Frontal cortex (tissue), 4 donors: ENCODE measurements around the gene RAG2. TPM values are rescaled to one million over a fixed set of nuclear protein-coding genes. Genes with fewer than 3 reads are reported as not detected.
A peak's percentile ranks its signal among the peaks of the same experiment; 100 is the strongest.

Experiments
- DNase-seq, 2 donors: peaks; one replicate each; pipeline ENCODE4 v3.0.0; 2012; ENCODE audit warnings: low spot score in 2 of 2
- FAIRE-seq: peaks from 2 replicates; lab custom pipeline; 2012; peaks lifted over from hg19 to GRCh38; lab: Jason Lieb, UNC
- total RNA-seq: library from RNA; depleted of rRNA; stranded (reverse); fragments of >200 nt; gene quantifications from one replicate; pipeline ENCODE4 v1.2.3, GENCODE V29; 2014
- donor health status: control.
- donor health status: control.
- donor health status: control.

RAG2 gene
- total RNA-seq, 1 donor from 2014 or later, result not detected

DNA sequence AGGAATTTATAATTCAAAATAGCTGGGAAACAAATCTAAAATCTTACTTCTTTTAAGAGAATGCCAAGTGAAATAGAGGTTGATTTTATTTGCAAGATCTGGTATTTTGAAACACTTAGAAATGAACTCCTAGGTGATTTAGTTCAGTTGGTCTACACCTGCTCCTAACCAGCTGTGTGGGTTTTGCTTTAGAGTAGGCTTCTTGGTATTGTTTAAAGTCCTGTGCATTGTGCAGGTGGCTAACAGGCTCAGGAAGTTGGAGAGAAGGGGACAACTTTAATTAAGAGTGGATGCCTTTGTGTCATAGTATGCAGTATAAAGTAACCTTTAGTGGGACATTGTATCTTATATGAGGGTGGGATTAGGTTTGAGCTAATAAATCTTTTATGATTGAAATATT lies 4.1 kb upstream of the RAG2 start:
- no peak for FAIRE-seq

DNA sequence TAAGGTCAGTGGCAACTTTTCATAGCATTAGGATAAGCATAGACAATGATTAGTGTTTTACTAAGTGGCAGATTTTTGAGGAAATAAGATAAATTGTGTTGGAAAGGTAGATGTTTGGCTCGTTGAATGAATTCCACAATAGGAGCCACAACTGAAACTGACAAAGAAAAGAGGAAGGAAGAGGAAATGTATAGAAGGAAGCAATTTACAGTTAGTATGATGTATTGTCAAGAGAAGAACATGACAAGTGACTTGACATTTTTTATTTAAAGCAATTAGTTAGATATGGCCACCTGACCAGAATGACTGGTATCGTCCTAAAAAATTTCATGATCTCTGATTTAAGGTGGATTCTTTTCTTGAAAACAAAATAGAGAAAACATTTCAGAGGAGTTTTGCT lies 3.1 kb upstream of the RAG2 start:
- no peak for DNase-seq
- FAIRE-seq, result no peak

More for the DNA sequence above, 4.1 kb upstream of the RAG2 start:
- DNase-seq, result no peak

GRCh38 chr11:36600180-36600579 lies 2.1 kb upstream of the RAG2 start:
- no peak for FAIRE-seq

DNA sequence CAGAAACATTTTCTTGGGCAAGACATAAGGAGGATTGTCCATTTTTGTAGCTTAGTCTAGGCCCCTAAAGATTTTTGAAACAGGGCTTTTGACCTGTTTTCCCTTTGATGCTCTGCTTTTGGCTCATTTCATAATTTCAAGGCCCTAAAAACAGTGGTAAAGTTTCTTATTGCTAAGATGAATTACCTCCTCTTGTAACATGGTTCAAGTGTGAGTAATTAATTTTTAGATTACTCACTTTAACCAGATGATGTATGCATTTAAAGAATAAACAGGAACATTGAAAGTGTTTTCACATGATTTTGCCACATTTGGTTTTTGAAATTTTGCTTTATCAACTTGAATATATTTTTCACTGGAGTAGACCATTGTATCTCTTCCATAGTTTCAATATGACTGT lies 1.2 kb downstream of the RAG2 start:
- FAIRE-seq (no peak), DNase-seq (no peak)

More at GRCh38 chr11:36600180-36600579, 2.1 kb upstream of the RAG2 start:
- no peak for DNase-seq

DNA sequence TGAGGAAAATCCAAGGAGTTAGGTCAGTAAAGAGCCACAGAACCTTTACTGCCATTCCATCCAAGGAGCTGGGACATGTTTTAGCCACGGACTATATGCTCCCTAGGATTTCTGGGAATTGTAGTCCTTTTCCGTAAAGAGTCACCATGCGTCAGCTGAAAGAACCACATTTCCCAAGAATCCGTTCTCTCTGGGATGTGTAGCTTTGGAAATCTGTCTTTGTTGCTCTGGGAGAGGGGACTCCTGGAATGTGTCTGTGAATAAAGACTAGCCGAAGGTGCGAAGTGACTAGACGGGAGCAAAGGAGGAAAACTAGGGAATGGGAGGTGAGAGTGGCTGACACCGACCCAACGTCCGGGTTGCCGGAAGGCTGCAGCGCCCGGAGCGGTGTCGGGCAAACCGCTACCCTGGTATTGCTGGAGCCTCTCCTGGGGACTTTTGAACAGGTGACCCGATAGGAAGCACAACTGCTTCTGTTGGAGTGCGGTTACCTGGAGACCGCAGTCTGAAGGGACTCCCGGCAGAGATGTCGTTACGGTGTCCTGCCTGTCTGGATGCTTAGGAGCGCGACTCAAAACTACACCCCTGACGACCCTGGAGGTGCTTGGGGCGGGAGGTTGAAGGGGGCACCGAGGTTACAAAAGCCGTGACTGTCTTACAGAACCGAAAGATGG lies 3.6 kb downstream of the RAG2 start, which contains the start of gene IFTAP:
TSS of gene IFTAP (plus strand) at position 187 of the 674 bp plus-strand sequence. CDS start 15,602 bp downstream, outside the sequence.
- FAIRE-seq (peak; percentile 42), DNase-seq (peak; percentile 58 to 75)

- FAIRE-seq, result no peak
- DNase-seq, result no peak
These were observed 6.6 kb downstream of the RAG2 start for GRCh38 chr11:36591433-36591832.

GRCh38 chr11:36590513-36590912 lies 7.5 kb downstream of the RAG2 start:
- no peak for FAIRE-seq
- no peak for DNase-seq

DNA sequence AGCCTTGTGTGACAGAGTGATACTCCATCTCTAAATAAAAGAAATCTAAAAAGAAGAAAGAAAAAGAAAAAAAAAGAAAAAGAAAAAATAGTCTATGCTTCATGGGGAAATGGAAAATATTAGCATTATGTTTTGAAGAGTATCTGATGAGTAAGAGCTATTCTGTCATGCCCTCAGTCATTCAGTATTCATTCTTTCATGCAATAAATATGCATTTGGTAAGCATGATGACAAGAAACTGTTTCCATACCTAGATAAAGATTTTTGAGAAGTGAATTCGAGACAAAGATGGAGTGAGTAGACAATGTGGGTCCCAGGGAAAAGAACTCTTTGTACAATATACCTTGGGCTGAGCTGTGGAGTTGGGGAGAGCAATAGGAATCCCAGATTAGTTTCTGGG lies 9.9 kb downstream of the RAG2 start:
- no peak for FAIRE-seq
- DNase-seq, result no peak

- no peak for FAIRE-seq
- DNase-seq, result no peak
These were observed 11.5 kb downstream of the RAG2 start for GRCh38 chr11:36586543-36586942.

DNA sequence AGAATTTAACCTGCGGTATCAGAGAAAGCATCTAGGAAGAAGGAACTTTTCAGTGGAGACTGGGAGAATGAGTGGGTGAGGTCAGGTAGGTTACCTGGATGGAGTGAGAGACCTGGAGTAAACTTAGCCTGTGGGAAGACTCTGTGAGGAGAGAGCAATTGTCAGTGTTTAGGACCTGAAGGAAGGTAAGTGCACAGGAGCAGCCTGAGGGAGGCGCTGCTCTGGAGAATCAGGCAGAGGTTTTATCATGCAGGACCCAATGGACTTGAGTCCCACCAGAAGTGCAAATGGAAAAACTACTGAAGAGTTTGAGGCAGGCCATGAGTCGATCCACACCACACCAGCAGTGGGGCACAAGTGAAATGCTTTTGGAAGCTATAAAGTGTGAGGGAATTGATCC lies 14.4 kb downstream of the RAG2 start:
- no peak for DNase-seq
- no peak for FAIRE-seq

GRCh38 chr11:36581536-36581935 lies 16.5 kb downstream of the RAG2 start:
- DNase-seq (no peak), FAIRE-seq (no peak)

DNA sequence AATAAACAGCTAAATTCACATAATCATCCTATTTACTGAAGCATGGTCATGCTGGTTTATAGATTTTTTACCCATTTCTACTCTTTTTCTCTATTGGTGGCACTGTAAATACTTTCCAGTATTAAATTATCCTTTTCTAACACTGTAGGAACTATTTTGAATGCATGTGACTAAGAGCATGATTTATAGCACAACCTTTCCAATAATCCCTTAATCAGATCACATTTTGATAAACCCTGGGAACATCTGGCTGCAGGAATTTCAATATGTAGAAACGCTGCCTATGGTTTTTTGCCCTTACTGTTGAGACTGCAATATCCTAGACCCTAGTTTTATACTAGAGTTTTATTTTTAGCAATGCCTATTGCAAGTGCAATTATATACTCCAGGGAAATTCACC lies 19.6 kb downstream of the RAG2 start:
- no peak for FAIRE-seq
- DNase-seq, result no peak

DNA sequence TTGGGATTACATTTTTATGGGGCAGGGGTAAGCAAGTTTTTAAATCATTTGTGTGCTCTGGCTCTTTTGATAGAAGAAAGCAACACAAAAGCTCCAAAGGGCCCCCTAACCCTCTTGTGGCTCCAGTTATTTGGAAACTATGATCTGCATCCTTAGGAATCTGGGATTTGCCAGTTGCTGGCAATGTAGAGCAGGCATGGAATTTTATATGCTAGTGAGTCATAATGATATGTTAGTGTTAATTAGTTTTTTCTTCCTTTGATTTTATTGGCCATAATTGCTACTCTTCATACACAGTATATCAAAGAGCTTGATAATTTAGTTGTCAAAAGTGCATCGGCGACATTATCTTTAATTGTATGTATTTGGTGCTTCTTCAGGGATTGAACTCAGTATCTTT lies 20.2 kb downstream of the RAG2 start:
- DNase-seq (no peak), FAIRE-seq (no peak)

DNA sequence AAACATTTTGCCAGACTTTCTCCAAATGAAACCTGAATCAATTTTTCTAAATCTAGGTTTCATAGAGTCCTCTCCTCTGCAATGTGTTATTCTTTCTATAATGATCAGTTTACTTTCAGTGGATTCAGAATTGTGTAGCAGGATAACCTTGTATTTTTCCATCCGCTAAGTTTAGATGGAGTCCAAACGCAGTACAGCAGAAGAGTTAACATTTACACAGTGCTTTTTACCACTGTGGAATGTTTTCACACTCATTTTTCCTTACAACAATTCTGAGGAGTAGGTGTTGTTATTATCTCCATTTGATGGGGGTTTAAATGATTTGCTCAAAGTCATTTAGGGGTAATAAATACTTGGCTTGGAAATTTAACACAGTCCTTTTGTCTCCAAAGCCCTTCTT lies 20.7 kb downstream of the RAG2 start:
- DNase-seq (no peak), FAIRE-seq (no peak)

DNA sequence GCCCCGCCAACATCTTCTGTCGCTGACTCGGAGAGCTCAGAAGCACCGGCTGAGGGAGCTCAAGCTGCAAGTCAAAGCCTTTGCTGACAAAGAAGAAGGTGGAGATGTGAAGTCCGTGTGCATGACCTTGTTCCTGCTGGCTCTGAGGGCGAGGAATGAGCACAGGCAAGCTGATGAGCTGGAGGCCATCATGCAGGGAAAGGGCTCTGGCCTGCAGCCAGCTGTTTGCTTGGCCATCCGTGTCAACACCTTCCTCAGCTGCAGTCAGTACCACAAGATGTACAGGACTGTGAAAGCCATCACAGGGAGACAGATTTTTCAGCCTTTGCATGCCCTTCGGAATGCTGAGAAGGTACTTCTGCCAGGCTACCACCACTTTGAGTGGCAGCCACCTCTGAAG lies 23.6 kb downstream of the RAG2 start:
- DNase-seq (no peak), FAIRE-seq (no peak)

DNA sequence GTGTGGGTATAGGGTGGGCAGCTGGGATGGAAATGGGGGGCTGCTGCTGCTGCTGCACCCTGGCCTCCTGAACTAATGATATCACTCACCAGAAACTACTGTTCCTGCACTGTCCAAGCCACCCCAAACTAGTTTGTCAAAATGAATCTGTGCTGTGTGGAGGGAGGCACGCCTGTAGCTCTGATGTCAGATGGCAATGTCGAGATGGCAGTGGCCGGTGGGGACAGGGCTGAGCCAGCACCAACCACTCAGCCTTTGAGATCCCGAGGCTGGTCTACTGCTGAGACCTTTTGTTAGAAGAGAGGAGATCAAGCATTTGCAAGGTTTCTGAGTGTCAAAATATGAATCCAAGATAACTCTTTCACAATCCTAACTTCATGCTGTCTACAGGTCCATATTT lies 28.9 kb downstream of the RAG2 start:
- no peak for FAIRE-seq
- DNase-seq, result no peak

DNA sequence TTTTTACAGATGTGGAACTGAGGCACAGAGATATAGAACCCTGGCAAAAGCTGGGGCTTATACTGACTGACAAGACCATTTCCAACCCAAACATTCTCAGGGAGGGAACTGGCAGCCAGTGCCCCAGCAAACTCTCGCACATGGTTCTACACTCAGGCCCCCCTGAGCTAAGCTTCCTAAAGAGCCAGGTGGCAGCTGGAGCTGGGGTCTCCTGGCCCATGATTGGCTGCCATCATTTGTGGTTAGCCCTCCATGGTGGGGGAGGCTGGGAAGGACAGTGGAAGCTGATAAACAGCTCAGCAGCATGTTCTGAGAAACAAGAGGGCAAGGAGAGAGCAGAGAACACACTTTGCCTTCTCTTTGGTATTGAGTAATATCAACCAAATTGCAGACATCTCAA lies 30.3 kb downstream of the RAG2 start, which contains the start of gene RAG1:
TSS of gene RAG1 (plus strand) at position 314 of the 400 bp plus-strand sequence. CDS start 5,298 bp downstream, outside the sequence.
- no peak for FAIRE-seq
- no peak for DNase-seq

GRCh38 chr11:36566407-36567053 lies 31.5 kb downstream of the RAG2 start:
- FAIRE-seq (no peak), DNase-seq (no peak)

DNA sequence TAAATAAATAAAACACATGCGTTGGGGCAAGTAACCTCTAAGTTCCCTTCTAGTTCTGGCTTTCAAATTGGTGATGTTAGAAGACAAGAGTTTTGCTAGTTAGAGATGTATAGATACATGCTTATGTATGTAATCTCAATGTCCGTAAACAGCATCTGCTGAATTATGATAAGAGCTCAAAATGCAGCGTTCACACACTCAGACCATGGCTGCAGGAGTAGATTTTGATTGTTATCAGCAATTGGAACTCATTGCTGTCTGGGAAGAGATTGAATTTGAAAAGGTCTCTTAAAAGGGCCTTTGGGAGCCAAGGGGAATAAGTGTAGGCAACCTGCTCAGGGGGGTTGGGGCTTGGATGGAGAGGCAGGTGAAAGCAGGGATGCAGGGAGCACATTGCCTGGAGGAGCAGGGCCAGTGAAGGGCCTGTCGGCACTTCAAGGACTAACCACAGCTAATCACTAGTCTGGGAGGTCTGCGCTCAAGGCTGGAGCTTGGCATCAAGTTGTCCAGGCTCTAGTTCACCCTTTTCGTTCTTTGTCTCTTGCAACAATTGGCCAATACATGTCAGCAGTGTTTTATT lies 32.9 kb downstream of the RAG2 start:
- no peak for FAIRE-seq
- no peak for DNase-seq

GRCh38 chr11:36564376-36565030 lies 33.5 kb downstream of the RAG2 start:
- FAIRE-seq (no peak), DNase-seq (peak; percentile 34 to 38)
